Right cardiac atrium (tissue), 5 donors: ENCODE data around the gene SEMA5B. TPM values are rescaled to one million over a fixed set of nuclear protein-coding genes. Genes with fewer than 3 reads are reported as not detected.

Source experiments
- ATAC-seq, 2 donors: fragments of 200-7000 bp; cut with Tn5 transposase; one replicate each; pipeline versions ENCODE4 v1.8.0 to v1.9.1; 2020; ENCODE audit warnings: moderate library complexity in 2 of 2, mild to moderate bottlenecking in 1 of 2
- DNase-seq, 3 donors: peaks; one replicate each; pipeline ENCODE4 v3.0.0-alpha.2; 2020
- H3K27ac ChIP-seq: one replicate; pipeline ENCODE4 v1.5.1; 2013; ENCODE audit warnings: mild to moderate bottlenecking, low read length, control low read depth, moderate library complexity
- H3K27me3 ChIP-seq: one replicate; pipeline ENCODE4 v1.6.1; 2013; ENCODE audit not compliant: control insufficient read depth, insufficient read depth
- H3K4me1 ChIP-seq: one replicate; pipeline ENCODE4 v1.6.1; 2013; ENCODE audit warnings: low read length; ENCODE audit not compliant: control insufficient read depth, insufficient read depth
- H3K4me3 ChIP-seq: one replicate; pipeline ENCODE4 v1.5.1; 2013; ENCODE audit warnings: low read length, control low read depth
- H3K9me3 ChIP-seq: one replicate; pipeline ENCODE4 v1.6.1; 2013; ENCODE audit warnings: low read length; ENCODE audit not compliant: control insufficient read depth
- WGBS: extraction: QIAGEN DNeasy Blood & Tissue Kit; methylation state at CpG from one replicate; pipeline ENCODE4 v1.1.7; 2013; 5-methylcytosine and 5-hydroxymethylcytosine counted together
- intact Hi-C, 4 donors: fragments of 100-400 bp; cut with DNase I; formaldehyde crosslinking; loops; one replicate each; pipeline versions ENCODE4 v1.11.0 to v1.14.0; 2022 to 2023
- polyA plus RNA-seq: library from polyadenylated mRNA; stranded (reverse); fragments of 200-250 nt; gene quantifications from one replicate; pipeline ENCODE4 v1.2.3, GENCODE V29; 2013
- total RNA-seq, 4 donors: library from RNA; stranded (reverse); fragmentation: NEBNext Ultra II Directional; extraction: Animal tissue kit (Norgen Biotek cat#: 25700); gene quantifications; one replicate each; pipeline ENCODE4 v1.2.1, GENCODE V29; 2021
- donor health status: healthy with polysubstance abuse.
- donor health status: DM: no; HTN: yes; CAD: no.
- donor health status: DM: no; HTN: no; CAD: no.
- donor health status: DM: no; HTN: yes; CAD: no; lungs with severe emphysema.
- donor health status: DM: yes; HTN: yes; CAD: no.

Gene SEMA5B
- total and polyA plus RNA-seq, 5 donors: 0.72 to 4.9 (median 3.1) TPM

DNA sequence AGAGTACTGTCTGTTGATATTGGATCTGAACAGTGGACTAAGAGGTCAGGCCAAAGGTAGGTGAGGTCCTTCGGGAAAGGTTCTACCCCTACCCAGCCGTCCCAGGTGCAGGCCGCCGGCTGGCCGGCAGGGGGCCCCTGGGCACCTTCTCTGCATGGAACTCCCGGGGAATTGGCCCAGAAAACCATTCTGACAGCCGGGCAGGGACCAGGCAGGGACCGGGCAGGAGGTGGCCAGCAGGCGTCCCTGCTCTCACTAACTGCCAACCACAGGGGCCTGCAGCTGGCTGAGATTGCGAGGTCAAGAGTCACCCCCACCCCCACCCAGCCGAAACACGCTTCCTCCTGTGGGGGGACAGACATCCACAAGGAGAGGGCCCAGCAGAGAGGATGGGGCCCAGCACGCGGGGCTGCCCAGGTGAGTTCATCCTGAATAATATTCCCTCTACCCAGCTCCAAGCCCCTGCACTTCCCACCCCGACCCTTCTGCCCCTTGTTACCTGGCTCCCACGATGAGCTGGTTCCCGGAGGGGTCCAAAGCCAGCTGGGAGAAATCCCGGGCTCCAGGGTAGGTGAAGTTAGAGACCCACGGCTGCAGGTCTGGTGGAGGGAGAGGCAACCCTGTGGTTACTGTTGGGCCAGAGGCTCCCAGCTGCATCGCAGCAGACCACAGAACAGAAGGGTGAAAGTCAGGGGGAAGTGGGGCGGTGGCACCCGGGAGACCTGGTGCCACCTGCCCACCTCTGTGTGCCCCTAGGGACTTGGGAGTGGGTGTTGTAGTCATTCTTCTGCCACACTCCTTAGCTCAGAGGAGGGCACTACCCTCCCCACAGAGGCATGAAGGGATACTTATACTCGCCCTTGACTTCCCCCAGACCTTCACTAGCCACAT lies 84.4 kb downstream of the SEMA5B start:
- H3K4me1 ChIP-seq: no peaks in the 10 kb centered on the region
- H3K27me3 ChIP-seq: no peaks in the 10 kb centered on the region
- no peak overlapping the region for H3K4me3 ChIP-seq
- no peaks in the 10 kb centered on the region for H3K9me3 ChIP-seq
- intact Hi-C loops: loop anchor here (2.0 to 10.0 kb wide), 5 partner anchors 84 to 612 kb away; partner anchors contain the start of gene SEMA5B (in 3 of the 4)
- H3K27ac ChIP-seq: no peak overlapping the region
- 42% methylated on average over 23 of the region's 23 CpGs for WGBS
- ATAC-seq: peak; percentile 85 to 87
- DNase-seq: peak; percentile 74 to 89 (median 89)

DNA sequence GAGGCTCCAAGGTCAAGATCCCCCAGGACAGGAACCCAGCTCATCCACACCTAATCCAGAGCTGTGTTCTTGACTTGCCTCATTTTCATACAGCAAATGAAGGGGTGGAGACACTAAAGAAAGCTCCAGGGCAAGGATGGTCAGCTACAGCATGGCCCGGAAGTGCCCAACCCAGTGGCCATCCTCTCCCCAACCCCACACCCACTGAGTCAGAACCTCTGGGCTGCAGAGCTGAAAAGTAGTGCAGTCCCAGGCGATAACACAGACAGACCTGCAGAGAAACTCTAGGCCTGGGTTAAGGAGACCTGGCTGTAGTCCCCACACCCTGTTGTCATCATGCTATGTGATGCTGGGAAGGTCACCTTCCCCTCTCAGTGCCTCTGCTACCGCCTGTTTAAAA lies 85.3 kb downstream of the SEMA5B start:
- no peak for DNase-seq
- H3K9me3 ChIP-seq: no peaks in the 10 kb centered on the region

DNA sequence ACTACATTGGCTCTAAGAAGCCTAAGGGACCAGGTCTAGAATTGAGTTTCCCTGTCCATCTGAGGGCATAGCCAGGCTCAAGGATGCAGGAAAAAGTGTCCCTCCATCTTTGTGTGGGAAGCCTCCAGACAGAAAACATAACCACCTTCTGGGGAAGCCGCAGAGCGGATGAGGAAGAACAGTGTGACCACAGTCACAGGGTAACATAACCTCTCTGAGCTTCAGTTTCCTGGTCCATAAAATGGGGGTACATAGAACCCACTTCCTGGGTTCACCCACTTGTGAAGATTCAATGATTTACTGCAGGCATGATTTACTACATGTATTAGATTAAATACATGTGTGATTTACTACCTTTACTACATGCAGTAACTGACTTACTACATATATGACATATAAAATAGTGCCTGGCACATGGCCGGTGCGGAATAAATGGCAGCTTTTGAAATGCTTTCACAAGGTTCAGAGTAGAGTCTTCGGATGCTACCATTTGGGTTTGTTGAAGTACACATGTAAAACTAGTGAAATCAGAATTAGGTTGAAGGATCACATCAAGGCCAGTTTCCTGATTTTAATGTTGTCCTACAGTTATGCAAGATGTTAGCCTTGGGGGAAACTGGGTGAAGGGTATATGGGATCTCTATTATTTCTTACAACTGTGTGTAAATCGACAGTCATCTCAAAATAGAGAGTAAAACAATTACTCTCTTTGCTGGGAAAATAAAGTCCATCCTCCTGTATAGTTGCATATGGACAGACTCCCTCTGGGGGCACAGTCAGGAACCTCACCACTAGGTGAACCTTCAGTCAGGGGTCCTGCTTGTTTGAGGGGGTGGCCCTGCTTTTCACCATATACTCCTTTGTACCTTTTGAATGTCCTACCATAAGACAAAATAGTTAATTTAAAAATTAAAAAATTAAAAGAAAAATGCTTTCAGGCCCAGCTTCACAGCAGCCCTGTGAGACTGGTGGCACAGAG lies 86.0 kb downstream of the SEMA5B start:
- WGBS: 90% methylated on average over 6 of the region's 6 CpGs
- Histone ChIP-seq H3K9me3 (no peaks in the 10 kb centered on the region), H3K27ac (no peak overlapping the region), H3K4me1 (no peaks in the 10 kb centered on the region), H3K27me3 (no peaks in the 10 kb centered on the region), H3K4me3 (no peak overlapping the region)
- intact Hi-C loops: loop anchor here (2.0 to 10.0 kb wide), 5 partner anchors 86 to 613 kb away; partner anchors contain the start of gene SEMA5B (in 3 of the 4)
- DNase-seq (no peak), ATAC-seq (no peak)

More for the DNA sequence above, 85.3 kb downstream of the SEMA5B start:
- intact Hi-C loops: loop anchor here (2.0 to 10.0 kb wide), 5 partner anchors 85 to 613 kb away; partner anchors contain the start of gene SEMA5B (in 3 of the 4)
- Histone ChIP-seq H3K4me1 (no peaks in the 10 kb centered on the region), H3K4me3 (no peak overlapping the region), H3K27ac (no peak overlapping the region), H3K27me3 (no peaks in the 10 kb centered on the region)
- 91% methylated on average over 3 of the region's 3 CpGs for WGBS
- no peak for ATAC-seq

DNA sequence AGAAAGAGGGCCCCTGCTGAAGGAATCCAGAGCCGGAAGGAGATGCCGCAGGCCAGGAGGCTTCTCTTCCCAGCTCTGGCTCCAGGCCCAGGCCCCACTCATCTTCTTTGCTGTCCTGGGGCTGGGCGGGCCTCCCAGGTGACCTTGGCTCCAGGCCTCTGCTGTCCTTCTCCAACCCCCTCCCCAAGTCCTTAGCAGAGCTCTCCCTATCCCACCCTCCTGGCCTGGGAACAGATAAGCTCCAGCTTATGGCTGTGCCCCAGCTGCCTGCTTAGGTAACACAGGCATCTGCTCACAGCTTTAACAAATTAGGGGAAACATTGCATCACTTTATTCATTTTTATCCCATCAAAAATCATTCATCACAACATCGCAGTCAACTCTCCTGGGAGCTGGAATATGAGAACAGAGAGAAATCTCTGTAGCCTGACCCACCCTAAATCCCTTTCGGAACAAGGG lies 86.9 kb downstream of the SEMA5B start:
- H3K4me3 ChIP-seq: no peak overlapping the region
- 64% methylated on average over 5 of the region's 5 CpGs for WGBS
- H3K27me3 ChIP-seq: no peaks in the 10 kb centered on the region
- H3K9me3 ChIP-seq: no peaks in the 10 kb centered on the region
- no peaks in the 10 kb centered on the region for H3K4me1 ChIP-seq
- DNase-seq: no peak
- ATAC-seq: no peak
- intact Hi-C loops: loop anchor here (5.0 to 10.0 kb wide), 4 partner anchors 87 to 614 kb away; partner anchors contain the start of gene SEMA5B (in 3 of the 4)
- H3K27ac ChIP-seq: no peak overlapping the region

DNA sequence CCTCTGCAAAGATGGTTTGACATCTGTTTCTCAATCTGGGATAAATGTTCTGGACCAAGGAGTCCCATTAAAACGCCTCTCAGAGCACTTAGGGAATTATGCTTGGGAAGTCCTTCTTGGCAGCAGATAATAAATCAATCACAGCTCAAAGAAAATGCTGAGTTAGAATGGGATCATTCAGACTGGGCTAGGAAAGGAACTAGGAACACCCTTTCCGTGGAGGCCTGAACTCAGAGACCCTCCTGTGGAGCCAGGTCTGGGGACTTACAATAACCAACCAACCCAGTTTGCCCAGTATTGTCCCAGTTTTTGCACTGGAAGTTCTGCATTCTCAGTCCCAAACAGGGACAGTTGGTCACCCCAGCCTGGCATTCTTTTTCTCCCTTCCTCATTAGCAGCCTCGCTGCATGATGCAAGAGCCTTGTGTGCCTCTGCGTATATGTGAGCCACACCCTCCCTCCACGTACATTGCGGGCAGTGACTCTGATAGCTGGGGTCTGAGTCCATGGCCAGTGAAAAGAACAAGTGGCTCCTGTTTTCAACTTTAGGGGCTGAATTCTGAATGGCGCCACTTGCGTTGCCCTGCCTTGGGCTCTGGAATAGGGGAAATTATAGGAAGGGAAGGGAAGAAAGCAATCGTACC lies 88.7 kb downstream of the SEMA5B start:
- H3K27me3 ChIP-seq: no peaks in the 10 kb centered on the region
- intact Hi-C loops: no loop called here
- peak in 1 of 2 donors; percentile 31 for ATAC-seq
- H3K4me3 ChIP-seq: no peak overlapping the region
- no peak overlapping the region for H3K27ac ChIP-seq
- DNase-seq: peak; percentile 46 to 69 (median 68)
- H3K4me1 ChIP-seq: no peaks in the 10 kb centered on the region
- no peaks in the 10 kb centered on the region for H3K9me3 ChIP-seq
- WGBS: 85% methylated on average over 9 of the region's 9 CpGs

DNA sequence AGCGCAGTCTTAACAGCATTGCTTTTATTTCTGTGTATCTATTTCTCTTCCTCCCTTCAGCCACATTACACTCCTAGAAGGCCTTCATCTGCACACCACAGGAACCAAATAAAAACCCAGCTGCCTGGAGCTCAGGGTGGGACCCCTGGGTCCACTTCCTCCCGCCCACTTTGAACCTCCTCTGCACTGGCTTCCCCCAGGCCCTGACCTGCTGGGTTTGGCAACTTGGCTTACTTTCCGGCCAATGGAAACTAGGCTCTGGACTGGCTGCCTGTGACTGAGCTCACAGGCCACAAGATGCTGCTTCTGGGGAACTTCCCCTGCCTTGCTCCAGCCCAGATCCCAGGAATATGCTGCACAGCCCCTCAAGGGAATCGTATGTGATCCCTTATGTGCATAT lies 89.8 kb downstream of the SEMA5B start:
- intact Hi-C loops: no loop called here
- no peak for DNase-seq
- Histone ChIP-seq H3K4me1 (no peaks in the 10 kb centered on the region), H3K9me3 (no peaks in the 10 kb centered on the region), H3K27me3 (no peaks in the 10 kb centered on the region), H3K4me3 (no peak overlapping the region), H3K27ac (no peak overlapping the region)
- no peak for ATAC-seq
- WGBS: 91% methylated on average over 4 of the region's 4 CpGs

DNA sequence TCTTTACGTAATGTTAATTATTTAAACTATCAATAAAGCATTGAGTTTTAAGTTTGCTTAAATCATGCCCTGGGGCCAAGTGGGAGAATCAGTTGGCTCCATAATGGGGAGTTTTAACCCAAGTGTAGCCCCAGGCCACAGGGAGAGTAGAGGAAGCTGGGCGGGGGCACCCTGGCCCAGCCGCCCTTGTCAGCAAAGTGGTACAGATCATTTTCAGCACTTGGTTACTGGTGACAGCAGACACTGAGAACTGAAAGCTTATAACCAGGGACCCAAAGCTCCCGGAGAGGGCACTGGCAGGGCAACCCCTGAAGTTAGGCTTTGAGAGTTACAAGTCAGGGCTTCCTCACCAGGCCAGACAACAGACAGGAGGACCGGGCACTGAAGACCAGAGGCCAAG lies 90.6 kb downstream of the SEMA5B start:
- 85% methylated on average over 5 of the region's 5 CpGs for WGBS
- intact Hi-C loops: no loop called here
- H3K4me1 ChIP-seq: no peaks in the 10 kb centered on the region
- DNase-seq (no peak), ATAC-seq (no peak)
- no peak overlapping the region for H3K27ac ChIP-seq
- no peaks in the 10 kb centered on the region for H3K9me3 ChIP-seq
- no peaks in the 10 kb centered on the region for H3K27me3 ChIP-seq
- H3K4me3 ChIP-seq: no peak overlapping the region

DNA sequence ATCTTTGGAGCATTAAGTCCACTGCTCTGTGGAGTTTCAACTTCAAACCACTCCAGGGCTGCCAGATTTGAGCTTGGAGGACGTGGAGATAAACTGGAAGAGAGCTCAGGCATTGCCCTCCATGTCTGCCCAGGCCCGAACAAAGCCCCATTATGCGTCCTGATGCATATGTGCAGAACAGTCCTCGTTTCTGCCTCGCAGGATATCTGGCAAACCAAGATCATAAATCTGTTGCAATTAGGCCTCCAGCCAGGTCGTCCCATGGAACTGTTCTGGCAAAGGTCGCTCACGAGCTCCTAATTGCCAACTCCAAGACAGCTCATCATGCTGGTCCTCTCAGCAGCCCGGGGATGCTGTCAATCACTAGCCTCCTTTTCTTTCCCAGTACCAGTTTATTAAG lies 91.2 kb downstream of the SEMA5B start:
- no peak overlapping the region for H3K27ac ChIP-seq
- H3K4me3 ChIP-seq: no peak overlapping the region
- 60% methylated on average over 9 of the region's 9 CpGs for WGBS
- H3K27me3 ChIP-seq: no peaks in the 10 kb centered on the region
- intact Hi-C loops: no loop called here
- peaks cover 2% of the 10 kb centered on the region for H3K4me1 ChIP-seq
- DNase-seq (no peak), ATAC-seq (no peak)
- no peaks in the 10 kb centered on the region for H3K9me3 ChIP-seq

DNA sequence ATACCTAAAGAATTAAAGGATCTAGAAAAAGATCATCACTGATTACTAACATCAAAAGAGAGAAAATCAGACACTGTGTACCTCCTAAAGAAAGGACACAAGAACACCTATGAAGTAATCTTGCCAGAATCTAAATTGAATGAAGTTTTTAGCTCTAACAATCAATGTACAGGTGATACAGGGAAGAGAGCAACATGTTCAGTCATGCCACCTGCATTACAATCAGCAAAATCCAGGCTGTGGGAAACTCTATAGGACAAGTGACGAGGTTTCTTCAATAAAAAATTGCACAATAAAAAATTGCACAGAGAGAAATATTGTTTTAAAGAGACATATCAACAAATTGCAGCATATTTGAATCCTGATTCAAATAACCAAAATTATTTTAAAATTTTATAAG lies 93.3 kb downstream of the SEMA5B start:
- ATAC-seq (no peak), DNase-seq (no peak)
- 93% methylated on average over 1 of the region's 1 CpG for WGBS
- Histone ChIP-seq H3K27ac (no peak overlapping the region), H3K4me3 (no peak overlapping the region), H3K9me3 (no peaks in the 10 kb centered on the region), H3K4me1 (peaks cover 2% of the 10 kb centered on the region), H3K27me3 (no peaks in the 10 kb centered on the region)
- intact Hi-C loops: no loop called here

DNA sequence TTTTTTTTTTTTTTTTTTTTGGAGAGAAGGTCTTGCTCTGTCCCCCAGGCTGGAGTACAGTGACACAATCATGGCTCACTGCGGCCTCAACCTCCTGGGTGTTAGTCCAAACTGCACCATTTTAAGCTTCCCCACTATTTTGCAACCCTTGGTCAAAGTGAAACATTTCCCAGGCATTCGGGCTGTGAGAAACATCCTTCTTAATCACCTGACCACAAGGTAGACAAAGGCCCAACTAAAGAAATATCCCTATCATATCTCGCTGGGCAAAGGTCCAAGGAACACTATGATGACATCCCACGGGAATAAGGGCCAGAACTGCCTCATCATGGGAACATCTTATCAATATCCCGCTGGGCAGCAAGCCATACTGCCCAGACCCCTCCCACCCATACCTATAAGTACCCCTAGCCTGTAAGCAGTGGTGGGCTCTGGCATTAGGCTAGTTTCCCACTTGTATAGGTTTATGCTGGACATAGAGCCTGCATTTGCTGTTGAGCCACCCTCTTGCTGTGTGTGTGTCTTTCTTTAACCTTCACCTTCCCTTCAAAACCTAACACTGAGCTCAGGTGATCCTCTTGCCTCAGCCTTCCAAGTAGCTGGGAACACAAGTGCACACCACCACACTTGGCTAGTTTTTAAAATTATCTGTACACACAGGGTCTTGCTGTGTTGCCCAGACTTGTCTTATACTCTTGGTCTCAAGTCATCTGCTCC lies 95.2 kb downstream of the SEMA5B start:
- Histone ChIP-seq H3K4me1 (peaks cover 2% of the 10 kb centered on the region), H3K27ac (no peak overlapping the region), H3K9me3 (no peaks in the 10 kb centered on the region), H3K4me3 (no peak overlapping the region), H3K27me3 (no peaks in the 10 kb centered on the region)
- ATAC-seq (no peak), DNase-seq (no peak)
- WGBS: 65% methylated on average over 5 of the region's 5 CpGs
- intact Hi-C loops: no loop called here
